ENCODE results near the gene ATP8B4.

The ATP8B4 gene

DNA sequence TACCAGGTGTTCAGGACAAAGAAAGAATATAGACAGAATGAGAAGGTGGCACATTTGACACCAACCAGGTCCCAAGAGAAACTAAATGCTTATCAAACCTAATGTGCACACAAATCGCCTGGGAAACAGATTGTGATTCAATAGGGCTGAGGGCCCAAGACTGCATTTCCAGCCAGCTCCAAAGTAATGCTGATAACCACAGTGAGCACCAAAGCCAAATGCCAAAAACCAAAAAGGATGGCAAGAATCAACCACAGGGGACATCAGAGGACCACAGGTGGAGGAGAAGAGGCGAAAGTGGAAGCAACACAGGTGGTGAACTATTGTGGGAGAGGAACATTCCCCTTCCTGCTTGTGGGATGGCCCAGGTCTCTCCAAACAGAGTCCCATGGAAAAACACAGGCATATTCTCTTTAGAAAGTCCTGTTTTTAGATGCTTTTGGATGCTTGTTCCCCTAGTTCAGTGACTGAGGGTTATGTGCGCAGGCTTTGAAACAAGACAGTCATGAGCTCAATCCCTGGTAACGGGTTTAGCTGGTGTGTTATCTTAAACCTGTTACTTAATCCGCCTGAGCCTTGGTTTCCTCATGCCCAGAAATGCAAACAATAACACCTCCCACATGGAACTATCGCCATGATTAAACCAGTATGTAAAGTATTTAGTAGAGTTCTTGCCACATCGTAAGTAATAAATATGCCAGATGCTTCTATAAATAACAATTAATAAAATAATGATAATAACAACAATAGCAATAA, 241.7 kb downstream of the ATP8B4 start:
- TF ChIP-seq, protein P1, sequence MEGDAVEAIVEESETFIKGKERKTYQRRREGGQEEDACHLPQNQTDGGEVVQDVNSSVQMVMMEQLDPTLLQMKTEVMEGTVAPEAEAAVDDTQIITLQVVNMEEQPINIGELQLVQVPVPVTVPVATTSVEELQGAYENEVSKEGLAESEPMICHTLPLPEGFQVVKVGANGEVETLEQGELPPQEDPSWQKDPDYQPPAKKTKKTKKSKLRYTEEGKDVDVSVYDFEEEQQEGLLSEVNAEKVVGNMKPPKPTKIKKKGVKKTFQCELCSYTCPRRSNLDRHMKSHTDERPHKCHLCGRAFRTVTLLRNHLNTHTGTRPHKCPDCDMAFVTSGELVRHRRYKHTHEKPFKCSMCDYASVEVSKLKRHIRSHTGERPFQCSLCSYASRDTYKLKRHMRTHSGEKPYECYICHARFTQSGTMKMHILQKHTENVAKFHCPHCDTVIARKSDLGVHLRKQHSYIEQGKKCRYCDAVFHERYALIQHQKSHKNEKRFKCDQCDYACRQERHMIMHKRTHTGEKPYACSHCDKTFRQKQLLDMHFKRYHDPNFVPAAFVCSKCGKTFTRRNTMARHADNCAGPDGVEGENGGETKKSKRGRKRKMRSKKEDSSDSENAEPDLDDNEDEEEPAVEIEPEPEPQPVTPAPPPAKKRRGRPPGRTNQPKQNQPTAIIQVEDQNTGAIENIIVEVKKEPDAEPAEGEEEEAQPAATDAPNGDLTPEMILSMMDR (IDR thresholded peaks at IDR 0.05; ENCODE audit: low read depth, low read length), result no peak
- H3K4me3 ChIP-seq (ENCODE audit: low read depth, low read length), result no peak overlapping the region

DNA sequence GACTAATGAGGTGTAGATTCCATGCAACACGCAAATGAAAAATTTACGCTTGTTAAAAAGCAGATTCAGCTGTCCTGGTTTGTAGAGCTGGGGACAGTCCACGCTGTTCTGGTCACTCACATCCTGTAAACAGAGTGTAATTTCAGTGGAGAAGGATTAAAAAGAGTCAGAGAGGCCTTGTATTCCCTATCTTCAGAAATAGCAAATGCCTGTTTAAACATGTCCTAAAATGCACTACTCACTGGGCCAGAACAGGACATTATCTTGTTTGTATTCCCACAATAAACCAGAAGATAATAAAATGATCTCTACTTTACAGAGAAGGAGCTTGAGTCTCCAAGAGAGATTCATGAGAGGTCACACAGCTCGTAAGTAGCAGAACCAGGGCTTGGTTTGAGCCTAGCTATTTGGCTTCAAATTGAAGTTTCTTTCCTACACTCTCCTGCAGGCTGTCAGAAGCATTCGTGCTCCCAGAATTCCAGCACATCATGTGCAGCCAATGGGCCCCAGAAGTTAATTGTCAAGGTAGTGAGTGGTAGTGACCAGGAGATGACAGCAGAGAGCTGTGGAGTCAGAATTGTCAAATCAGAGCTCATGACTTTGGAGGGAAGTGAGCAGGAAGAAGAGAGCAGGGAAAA, 242.5 kb downstream of the ATP8B4 start:
- TF ChIP-seq, protein P1 (IDR thresholded peaks at IDR 0.05; ENCODE audit: low read depth, low read length), result 0 out of 2 replicates have a peak, but pooled peaks have one; percentile 20
- no peak overlapping the region for H3K4me3 ChIP-seq (ENCODE audit: low read depth, low read length)

DNA sequence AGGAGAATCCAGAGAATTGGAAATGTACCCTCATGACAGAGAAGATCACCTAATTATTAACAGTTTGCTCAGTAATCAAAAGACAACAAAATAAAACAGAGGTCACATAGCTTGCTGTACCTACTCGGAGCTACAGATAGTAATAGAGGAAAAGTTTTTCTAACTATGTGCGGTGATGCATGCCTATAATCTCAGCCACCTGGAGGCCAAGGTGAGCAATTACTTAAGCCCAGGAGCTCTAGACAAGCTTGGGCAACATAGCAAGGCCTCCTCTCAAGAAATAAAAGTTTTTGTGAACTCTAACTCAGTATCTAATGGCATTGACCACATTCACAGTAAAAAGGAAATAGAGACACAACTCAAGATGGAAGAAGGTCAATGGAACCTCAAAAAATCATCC, 243.6 kb downstream of the ATP8B4 start:
- H3K4me3 ChIP-seq (ENCODE audit: low read depth, low read length), result no peak overlapping the region
- TF ChIP-seq, protein P1 (IDR thresholded peaks at IDR 0.05; ENCODE audit: low read depth, low read length), result no peak

DNA sequence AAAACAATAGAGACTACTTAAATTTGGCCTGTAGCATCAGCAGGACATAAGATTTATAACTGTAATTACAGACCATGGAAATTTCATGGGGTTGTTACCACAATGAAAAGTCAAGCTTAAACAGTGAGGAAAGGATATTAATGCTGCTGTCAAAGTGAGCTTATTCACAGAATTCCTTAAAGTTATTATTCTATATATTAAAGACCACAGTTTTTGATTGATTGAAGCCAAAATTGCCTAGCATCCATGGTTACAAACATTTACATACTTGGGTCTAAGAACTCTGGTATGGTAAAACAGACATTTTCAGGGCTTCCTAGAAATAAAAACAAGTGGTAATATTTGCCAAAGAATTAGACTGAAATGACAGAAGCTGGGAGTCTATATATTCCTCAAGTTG, 248.6 kb downstream of the ATP8B4 start:
- TF ChIP-seq, protein P1 (IDR thresholded peaks at IDR 0.05; ENCODE audit: low read depth, low read length), result no peak
- no peak overlapping the region for H3K4me3 ChIP-seq (ENCODE audit: low read depth, low read length)

DNA sequence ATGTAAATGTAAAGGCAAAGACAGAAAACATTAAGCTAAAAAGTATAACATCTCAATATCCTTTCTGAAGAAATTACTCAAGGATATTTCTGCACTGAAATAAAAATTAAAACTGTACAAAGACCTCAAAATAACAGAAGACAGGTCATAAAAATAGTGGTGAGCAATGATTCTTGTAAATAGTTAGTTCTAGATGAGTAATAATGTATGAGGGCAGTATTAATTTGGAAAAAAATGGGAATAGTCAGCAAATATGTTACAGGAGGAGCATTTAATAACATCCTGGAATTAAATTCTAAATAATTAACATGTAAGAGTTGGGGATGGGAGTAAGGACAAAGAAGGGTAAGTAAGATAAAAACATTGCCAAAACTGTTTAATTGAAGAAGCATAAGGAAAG, 250.7 kb downstream of the ATP8B4 start:
- TF ChIP-seq, protein P1 (IDR thresholded peaks at IDR 0.05; ENCODE audit: low read depth, low read length), result no peak
- H3K4me3 ChIP-seq (ENCODE audit: low read depth, low read length), result no peak overlapping the region

DNA sequence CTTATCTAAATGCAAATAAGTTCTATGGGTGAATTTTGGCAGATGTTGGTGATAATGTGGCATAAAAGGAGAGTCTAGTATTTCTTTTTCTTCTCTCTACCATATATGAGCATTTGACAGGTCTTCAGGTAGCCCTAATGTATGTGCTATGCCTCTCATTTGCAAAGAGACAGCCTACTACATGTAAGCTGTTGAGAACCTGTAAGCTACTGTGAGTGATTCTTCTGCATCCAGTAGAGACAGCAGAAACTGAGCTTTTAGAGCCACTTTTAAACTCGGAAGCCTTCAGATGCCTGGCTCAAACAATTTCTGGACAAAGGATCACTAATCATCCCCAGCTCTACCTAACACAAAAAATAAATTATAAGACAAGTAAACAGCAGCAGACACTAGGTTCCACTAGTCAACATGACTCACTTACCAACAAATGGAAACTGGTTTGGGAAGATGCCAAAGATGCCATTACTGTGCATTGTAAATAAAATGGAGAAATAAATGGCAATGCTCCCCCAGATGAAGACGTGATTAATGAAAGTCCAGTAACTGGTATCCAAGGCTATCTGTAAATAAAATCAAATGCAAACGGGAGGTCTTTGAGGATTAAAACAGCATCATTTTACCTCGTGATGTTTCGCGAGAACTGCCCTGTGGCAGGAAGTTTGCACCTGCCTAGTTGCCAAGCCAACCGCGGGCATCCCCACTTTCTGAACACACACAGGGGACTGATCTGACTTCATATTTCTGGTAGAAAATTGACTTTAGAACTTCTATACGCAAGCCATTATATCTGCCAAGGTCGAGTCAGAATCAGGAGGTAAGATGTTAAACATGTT, 252.9 kb downstream of the ATP8B4 start:
- H3K4me3 ChIP-seq (ENCODE audit: low read depth, low read length), result no peak overlapping the region
- TF ChIP-seq, protein P1 (IDR thresholded peaks at IDR 0.05; ENCODE audit: low read depth, low read length), result no peak

Data from WI38 (cell line).